CD14-positive monocyte (primary cell): ENCODE measurements around the gene SOS1. TPM values are rescaled to one million over a fixed set of nuclear protein-coding genes. Genes with fewer than 3 reads are reported as not detected.

Source experiments
- DNase-seq, 3 donors: peaks; one replicate each; pipeline ENCODE4 v3.0.0-alpha.2; 2011 to 2022
- H2AFZ ChIP-seq: 2 replicates; pipeline ENCODE4 v1.6.0; 2012; ENCODE audit warnings: mild to moderate bottlenecking, low read depth, low read length, inconsistent platforms; ENCODE audit not compliant: insufficient read depth, poor library complexity, severe bottlenecking
- H3K27ac ChIP-seq, 2 donors: 1 replicate in 1 of 2; 2 replicates in 1 of 2; pipeline ENCODE4 v1.5.1; 2012 to 2013; ENCODE audit warnings: low read length in 2 of 2, control low read depth in 1 of 2, inconsistent platforms in 1 of 2, low read depth in 1 of 2, mild to moderate bottlenecking in 1 of 2
- H3K27me3 ChIP-seq, 2 donors: one replicate each; pipeline versions ENCODE4 v1.6.0 to v1.6.1; 2011 to 2013; ENCODE audit warnings: low read length in 2 of 2; ENCODE audit not compliant: control insufficient read depth in 2 of 2, insufficient read depth in 2 of 2
- H3K36me3 ChIP-seq, 2 donors: replicated peaks in 1 of 2; 1 replicate in 1 of 2; 2 replicates in 1 of 2; pipeline versions ENCODE4 v1.5.1 to v1.6.1; 2012 to 2013; ENCODE audit warnings: low read length in 2 of 2, control low read depth in 1 of 2, inconsistent platforms in 1 of 2, mild to moderate bottlenecking in 1 of 2; ENCODE audit not compliant: insufficient read depth in 2 of 2, control insufficient read depth in 1 of 2
- H3K4me1 ChIP-seq, 2 donors: 1 replicate in 1 of 2; 2 replicates in 1 of 2; pipeline versions ENCODE4 v1.5.1 to v1.6.1; 2012 to 2013; ENCODE audit warnings: low read length in 2 of 2, control low read depth in 1 of 2, inconsistent platforms in 1 of 2, mild to moderate bottlenecking in 1 of 2, moderate library complexity in 1 of 2; ENCODE audit not compliant: insufficient read depth in 2 of 2, control insufficient read depth in 1 of 2
- H3K4me2 ChIP-seq: replicated peaks from 2 replicates; pipeline ENCODE3; 2012; ENCODE audit warnings: low read length, moderate library complexity, mild to moderate bottlenecking; ENCODE audit not compliant: poor library complexity, severe bottlenecking; ENCODE audit errors: extremely low read depth
- H3K4me3 ChIP-seq, 3 experiments: fragments of 200-600 bp in 1 of 3; sonication (generic) in 1 of 3; replicated peaks in 1 of 3; 1 replicate in 2 of 3; 2 replicates in 1 of 3; pipeline ENCODE4 v1.5.1; 2011 to 2013; ENCODE audit warnings: low read length in 3 of 3, mild to moderate bottlenecking in 3 of 3, control low read depth in 2 of 3, low read depth in 2 of 3, inconsistent platforms in 1 of 3, moderate library complexity in 1 of 3
- H3K79me2 ChIP-seq: 2 replicates; pipeline ENCODE4 v1.6.0; 2012; ENCODE audit warnings: mild to moderate bottlenecking, control low read depth, inconsistent platforms, low read length, moderate library complexity; ENCODE audit not compliant: insufficient read depth
- H3K9ac ChIP-seq: 2 replicates; pipeline ENCODE4 v1.6.0; 2017; ENCODE audit warnings: low read length, mild to moderate bottlenecking; ENCODE audit not compliant: insufficient read depth, poor library complexity, severe bottlenecking
- H3K9me3 ChIP-seq, 2 donors: replicated peaks in 1 of 2; 1 replicate in 1 of 2; 2 replicates in 1 of 2; pipeline versions ENCODE4 v1.5.1 to v1.6.1; 2012 to 2013; ENCODE audit warnings: low read length in 2 of 2, control low read depth in 1 of 2; ENCODE audit not compliant: control insufficient read depth in 1 of 2, insufficient read depth in 1 of 2
- H4K20me1 ChIP-seq: 2 replicates; pipeline ENCODE4 v1.6.0; 2012; ENCODE audit warnings: mild to moderate bottlenecking, low read length, control low read depth, moderate library complexity; ENCODE audit not compliant: insufficient read depth
- H3K27ac Mint-ChIP-seq, 7 donors: one replicate each; pipeline ENCODE4 v1.8.0; 2020; ENCODE audit warnings: mild to moderate bottlenecking in 7 of 7, mixed read lengths in 7 of 7, moderate library complexity in 6 of 7, inconsistent platforms in 2 of 7
- H3K27me3 Mint-ChIP-seq, 3 donors: one replicate each; pipeline ENCODE4 v1.8.0; 2021 to 2022; ENCODE audit warnings: low read depth in 3 of 3, mild to moderate bottlenecking in 3 of 3, mixed read lengths in 3 of 3, moderate library complexity in 3 of 3, inconsistent platforms in 1 of 3
- H3K36me3 Mint-ChIP-seq, 2 donors: one replicate each; pipeline ENCODE4 v1.8.0; 2020; ENCODE audit warnings: mixed read lengths in 2 of 2, inconsistent platforms in 1 of 2, mild to moderate bottlenecking in 1 of 2
- H3K4me1 Mint-ChIP-seq: one replicate; pipeline ENCODE4 v1.8.0; 2020; ENCODE audit warnings: mild to moderate bottlenecking, mixed read lengths
- H3K4me3 Mint-ChIP-seq, 2 donors: one replicate each; pipeline ENCODE4 v1.8.0; 2020; ENCODE audit warnings: mild to moderate bottlenecking in 2 of 2, mixed read lengths in 2 of 2, moderate library complexity in 1 of 2
- H3K9me3 Mint-ChIP-seq, 7 donors: one replicate each; pipeline ENCODE4 v1.8.0; 2020 to 2022; ENCODE audit warnings: mixed read lengths in 7 of 7, mild to moderate bottlenecking in 6 of 7, moderate library complexity in 6 of 7, inconsistent platforms in 2 of 7
- WGBS: methylation state at CpG from one replicate; pipeline ENCODE4 v1.1.5; 2013; ENCODE audit warnings: missing lambda C conversion rate; ENCODE audit not compliant: insufficient coverage; 5-methylcytosine and 5-hydroxymethylcytosine counted together
- intact Hi-C, 2 donors: fragments of 100-400 bp; cut with micrococcal nuclease; formaldehyde crosslinking; loops; one replicate each; pipeline versions ENCODE4 v1.15.0 to v1.15.1; 2023
- polyA plus RNA-seq, 3 donors: library from polyadenylated mRNA; depleted of rRNA in 1 of 3; unstranded in 2 of 3; stranded (reverse) in 1 of 3; fragments of 300-500 nt in 2 of 3; fragments of >200 nt in 1 of 3; fragmentation: Illumina TruSeq in 2 of 3; gene quantifications; 1 replicate in 2 of 3; 2 replicates in 1 of 3; pipeline ENCODE4 v1.2.3, GENCODE V29; 2012 to 2021
- TF ChIP-seq, protein P1 (sequence below): fragments of 200-600 bp; IDR thresholded peaks from one replicate; pipeline ENCODE4 v1.8.0; 2022; ENCODE audit warnings: antibody characterized with exemption, mild to moderate bottlenecking

The SOS1 gene
- polyA plus RNA-seq, 3 donors = 5.3 to 15.6 (median 7.7) TPM

GRCh38 chr2:38959466-38959865 lies 161.4 kb downstream of the SOS1 start:
- Histone ChIP-seq H3K27ac (no peak overlapping the region), H3K9me3 (no peaks in the 10 kb centered on the region), H3K4me2 (peak overlapping the region; percentile 66), H3K79me2 (no peaks in the 10 kb centered on the region), H3K4me1 (peaks cover 12 to 15% of the 10 kb centered on the region in 2 donors), H3K4me3 (peak overlapping the region in 2 of 3 experiments; percentile 14 to 67), H4K20me1 (no peaks in the 10 kb centered on the region), H3K36me3 (no peaks in the 10 kb centered on the region), H2AFZ (peak overlapping the region; percentile 91), H3K27me3 (peaks cover 0 to 11% of the 10 kb centered on the region in 2 donors), H3K9ac (peak overlapping the region; percentile 41)
- TF ChIP-seq, protein P1, sequence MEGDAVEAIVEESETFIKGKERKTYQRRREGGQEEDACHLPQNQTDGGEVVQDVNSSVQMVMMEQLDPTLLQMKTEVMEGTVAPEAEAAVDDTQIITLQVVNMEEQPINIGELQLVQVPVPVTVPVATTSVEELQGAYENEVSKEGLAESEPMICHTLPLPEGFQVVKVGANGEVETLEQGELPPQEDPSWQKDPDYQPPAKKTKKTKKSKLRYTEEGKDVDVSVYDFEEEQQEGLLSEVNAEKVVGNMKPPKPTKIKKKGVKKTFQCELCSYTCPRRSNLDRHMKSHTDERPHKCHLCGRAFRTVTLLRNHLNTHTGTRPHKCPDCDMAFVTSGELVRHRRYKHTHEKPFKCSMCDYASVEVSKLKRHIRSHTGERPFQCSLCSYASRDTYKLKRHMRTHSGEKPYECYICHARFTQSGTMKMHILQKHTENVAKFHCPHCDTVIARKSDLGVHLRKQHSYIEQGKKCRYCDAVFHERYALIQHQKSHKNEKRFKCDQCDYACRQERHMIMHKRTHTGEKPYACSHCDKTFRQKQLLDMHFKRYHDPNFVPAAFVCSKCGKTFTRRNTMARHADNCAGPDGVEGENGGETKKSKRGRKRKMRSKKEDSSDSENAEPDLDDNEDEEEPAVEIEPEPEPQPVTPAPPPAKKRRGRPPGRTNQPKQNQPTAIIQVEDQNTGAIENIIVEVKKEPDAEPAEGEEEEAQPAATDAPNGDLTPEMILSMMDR = no peak
- peaks cover 0 to 4% (median 2%) of the 10 kb centered on the region in 7 donors for H3K9me3 Mint-ChIP-seq
- DNase-seq = no peak
- peak overlapping the region in 1 of 7 donors; percentile 15 for H3K27ac Mint-ChIP-seq
- peak overlapping the region; percentile 74 to 77 for H3K4me3 Mint-ChIP-seq
- WGBS = 93% methylated on average over 13 of the region's 24 CpGs
- peaks cover 8% of the 10 kb centered on the region for H3K4me1 Mint-ChIP-seq
- peaks cover 3 to 31% (median 20%) of the 10 kb centered on the region in 3 donors for H3K27me3 Mint-ChIP-seq
- intact Hi-C loops = no loop called here
- peaks cover 0 to 2% of the 10 kb centered on the region in 2 donors for H3K36me3 Mint-ChIP-seq

DNA sequence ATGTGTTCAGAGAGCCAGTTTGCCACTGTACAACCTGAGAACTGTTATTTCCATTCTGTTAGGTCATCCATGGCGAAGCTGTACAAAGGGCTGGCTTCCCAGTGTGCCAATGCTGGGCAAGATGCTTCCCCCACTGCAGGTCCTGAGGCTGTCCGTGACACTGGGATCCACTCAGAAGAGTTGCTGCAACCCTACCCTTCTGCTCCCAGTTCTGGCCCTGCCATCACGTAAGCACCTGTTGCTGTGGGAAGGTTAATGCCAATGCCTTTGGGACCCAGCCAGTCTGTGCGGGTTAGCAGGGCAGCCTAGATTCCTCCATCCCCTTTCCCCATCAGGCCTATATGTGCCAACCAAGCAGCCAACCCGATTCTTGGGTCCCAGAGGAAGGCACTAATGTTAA lies 162.9 kb downstream of the SOS1 start:
- H3K4me1 ChIP-seq = peaks cover 12 to 15% of the 10 kb centered on the region in 2 donors
- no peak overlapping the region for H3K4me3 ChIP-seq
- no peak overlapping the region for H3K9ac ChIP-seq
- TF ChIP-seq, protein P1 = no peak
- Mint-ChIP-seq H3K9me3 (peaks cover 0 to 4% (median 2%) of the 10 kb centered on the region in 7 donors), H3K36me3 (peaks cover 0 to 2% of the 10 kb centered on the region in 2 donors), H3K4me1 (peaks cover 8% of the 10 kb centered on the region), H3K4me3 (no peak overlapping the region), H3K27me3 (peaks cover 3 to 31% (median 20%) of the 10 kb centered on the region in 3 donors), H3K27ac (no peak overlapping the region)
- H3K4me2 ChIP-seq = no peak overlapping the region
- 100% methylated on average over 2 of the region's 5 CpGs for WGBS
- H3K27ac ChIP-seq = no peak overlapping the region
- no peaks in the 10 kb centered on the region for H3K79me2 ChIP-seq
- no peaks in the 10 kb centered on the region for H3K9me3 ChIP-seq
- H2AFZ ChIP-seq = no peak overlapping the region
- intact Hi-C loops = no loop called here
- H3K27me3 ChIP-seq = peaks cover 0 to 11% of the 10 kb centered on the region in 2 donors
- no peak for DNase-seq
- H3K36me3 ChIP-seq = no peaks in the 10 kb centered on the region
- H4K20me1 ChIP-seq = no peaks in the 10 kb centered on the region
